ENCODE results near the gene CRAT.

CRAT gene

GRCh38 chr9:129110740-129111527 lies at the start of gene CRAT, which contains the start of gene PTPA:
TSS of gene CRAT (minus strand) at chr9:129110793. CDS start at chr9:129110509, 284 bp downstream.
TSS of gene PTPA (plus strand) at chr9:129111415. CDS start at chr9:129111601, 186 bp downstream.
- DNase-seq (ENCODE audit: low read depth in 1 of 2, low spot score in 1 of 2): peak; percentile 92 to 94

- no peak for DNase-seq (ENCODE audit: low read depth in 1 of 2, low spot score in 1 of 2)
Observed at GRCh38 chr9:129156163-129156562, 45.6 kb upstream of the CRAT start.

- no peak for DNase-seq (ENCODE audit: low read depth in 1 of 2, low spot score in 1 of 2)
Observed at GRCh38 chr9:129154866-129155477, 44.4 kb upstream of the CRAT start.

- no peak for DNase-seq (ENCODE audit: low read depth in 1 of 2, low spot score in 1 of 2)
Observed at GRCh38 chr9:129151469-129151868, 40.9 kb upstream of the CRAT start.

GRCh38 chr9:129150672-129151211 lies 40.1 kb upstream of the CRAT start:
- no peak for DNase-seq (ENCODE audit: low read depth in 1 of 2, low spot score in 1 of 2)

- DNase-seq (ENCODE audit: low read depth in 1 of 2, low spot score in 1 of 2): no peak
Observed at GRCh38 chr9:129150122-129150521, 39.5 kb upstream of the CRAT start.

GRCh38 chr9:129149442-129149841 lies 38.8 kb upstream of the CRAT start:
- no peak for DNase-seq (ENCODE audit: low read depth in 1 of 2, low spot score in 1 of 2)

GRCh38 chr9:129148463-129149204 lies 38.0 kb upstream of the CRAT start:
- no peak for DNase-seq (ENCODE audit: low read depth in 1 of 2, low spot score in 1 of 2)

- no peak for DNase-seq (ENCODE audit: low read depth in 1 of 2, low spot score in 1 of 2)
Observed at GRCh38 chr9:129146441-129146941, 35.9 kb upstream of the CRAT start.

- no peak for DNase-seq (ENCODE audit: low read depth in 1 of 2, low spot score in 1 of 2)
Observed at GRCh38 chr9:129145841-129146292, 35.3 kb upstream of the CRAT start.

GRCh38 chr9:129145316-129145715 lies 34.7 kb upstream of the CRAT start:
- no peak for DNase-seq (ENCODE audit: low read depth in 1 of 2, low spot score in 1 of 2)

GRCh38 chr9:129143031-129143927 lies 32.7 kb upstream of the CRAT start:
- DNase-seq (ENCODE audit: low read depth in 1 of 2, low spot score in 1 of 2): peak; percentile 53 to 56

GRCh38 chr9:129142138-129142935 lies 31.7 kb upstream of the CRAT start:
- DNase-seq (ENCODE audit: low read depth in 1 of 2, low spot score in 1 of 2): no peak

- DNase-seq (ENCODE audit: low read depth in 1 of 2, low spot score in 1 of 2): peak in 1 of 2 donors; percentile 9
Observed at GRCh38 chr9:129141066-129142041, 30.8 kb upstream of the CRAT start.

GRCh38 chr9:129140397-129141065 lies 29.9 kb upstream of the CRAT start:
- DNase-seq (ENCODE audit: low read depth in 1 of 2, low spot score in 1 of 2): no peak

- peak; percentile 49 to 66 for DNase-seq (ENCODE audit: low read depth in 1 of 2, low spot score in 1 of 2)
Observed at GRCh38 chr9:129139993-129140396, 29.4 kb upstream of the CRAT start.

- DNase-seq (ENCODE audit: low read depth in 1 of 2, low spot score in 1 of 2): peak; percentile 44 to 54
Observed at GRCh38 chr9:129139233-129139992, 28.8 kb upstream of the CRAT start.
